Measurements from ENCODE around the gene CNP.

GRCh38 chr17:41984454-41984853, 17.9 kb downstream of the CNP start:
- TF ChIP-seq POLR2A (IDR thresholded peaks at IDR 0.05; ENCODE audit: low read depth, low read length): no peak
- no peak for TF ChIP-seq TAF1 (IDR thresholded peaks at IDR 0.05; ENCODE audit: borderline replicate concordance, low read depth, low read length)
- TF ChIP-seq POLR2AphosphoS5 (IDR thresholded peaks at IDR 0.05; ENCODE audit: low read depth, low read length): no peak

Measured in GM12892 (cell line).